Esophagus squamous epithelium (tissue), 5 donors: ENCODE measurements around the gene METTL16. TPM values are rescaled to one million over a fixed set of nuclear protein-coding genes. Genes with fewer than 3 reads are reported as not detected.
"Not testable (repeated sequence)": the region's sequence is repeated elsewhere in the genome, so short reads cannot be mapped to it uniquely, and the experiment has no call there.

Source experiments
- DNase-seq: peaks from one replicate; lab custom pipeline; 2025; lab: John Stamatoyannopoulos, UW
- H3K27ac ChIP-seq, 4 donors: fragments of 200-600 bp; sonication (generic); one replicate each; pipeline ENCODE4 v1.5.1; 2016 to 2019; ENCODE audit warnings: mild to moderate bottlenecking in 1 of 4
- H3K27me3 ChIP-seq, 4 donors: fragments of 200-600 bp; sonication (generic); 1 replicate in 3 of 4; 2 replicates in 1 of 4; pipeline versions ENCODE4 v1.5.1 to v1.6.0; 2017 to 2021; ENCODE audit warnings: antibody characterized with exemption in 1 of 4
- H3K36me3 ChIP-seq, 3 donors: fragments of 200-600 bp; sonication (generic); one replicate each; pipeline ENCODE4 v1.5.1; 2016 to 2019
- H3K4me1 ChIP-seq, 3 donors: fragments of 200-600 bp; sonication (generic); one replicate each; pipeline ENCODE4 v1.5.1; 2017 to 2019
- H3K4me3 ChIP-seq, 4 donors: fragments of 200-600 bp; sonication (generic); 1 replicate in 3 of 4; 2 replicates in 1 of 4; pipeline ENCODE4 v1.5.1; 2016 to 2019; ENCODE audit warnings: mild to moderate bottlenecking in 2 of 4, moderate library complexity in 1 of 4
- H3K9me3 ChIP-seq, 3 donors: fragments of 200-600 bp; sonication (generic); one replicate each; pipeline ENCODE4 v1.5.1; 2016 to 2019
- CTCF ChIP-seq, 6 experiments: fragments of 450-650 bp in 4 of 6; fragments of 200-600 bp in 2 of 6; sonication (generic) in 2 of 6; IDR thresholded peaks; one replicate each; pipeline ENCODE4 v1.5.1; 2016 to 2019; ENCODE audit warnings: antibody characterized with exemption in 6 of 6, mild to moderate bottlenecking in 4 of 6, moderate library complexity in 4 of 6
- POLR2A ChIP-seq, 4 donors: fragments of 450-650 bp; IDR thresholded peaks; one replicate each; pipeline ENCODE4 v1.6.1; 2017; ENCODE audit warnings: antibody characterized with exemption in 4 of 4, mild to moderate bottlenecking in 4 of 4, moderate library complexity in 3 of 4
- WGBS, 2 donors: methylation state at CpG; one replicate each; pipeline ENCODE4 v1.1.5; 2018; 5-methylcytosine and 5-hydroxymethylcytosine counted together
- intact Hi-C: fragments of 100-400 bp; cut with DNase I; formaldehyde crosslinking; loops from one replicate; pipeline ENCODE4 v1.15.0; 2022
- total RNA-seq, 4 donors: library from RNA; depleted of rRNA; stranded (reverse); fragments of >200 nt; gene quantifications; one replicate each; pipeline ENCODE4 v1.1.0, GENCODE V29; 2016
- donor health status: DM: yes; HTN: yes; CAD: no.

The METTL16 gene
- total RNA-seq, 4 donors from 2014 or later = 12.5 to 31.5 (median 25.3) TPM

- Histone ChIP-seq H3K4me1 (peaks cover 0 to under 1% (median 0%) of the 10 kb centered on the region in 3 donors), H3K27ac (no peak overlapping the region), H3K27me3 (no peaks in the 10 kb centered on the region), H3K4me3 (no peak overlapping the region), H3K36me3 (peaks cover 0 to 45% (median 9%) of the 10 kb centered on the region in 3 donors), H3K9me3 (no peaks in the 10 kb centered on the region)
- TF ChIP-seq CTCF (IDR thresholded peaks at IDR 0.05) = no peak
- no peak for TF ChIP-seq POLR2A (IDR thresholded peaks at IDR 0.05)
- intact Hi-C loops = no loop called here
- no peak for DNase-seq
- 87 to 93% methylated on average over 8 of the region's 8 CpGs for WGBS, 2 donors
Measured at GRCh38 chr17:2502871-2503580, 8.7 kb downstream of the METTL16 start.

DNA sequence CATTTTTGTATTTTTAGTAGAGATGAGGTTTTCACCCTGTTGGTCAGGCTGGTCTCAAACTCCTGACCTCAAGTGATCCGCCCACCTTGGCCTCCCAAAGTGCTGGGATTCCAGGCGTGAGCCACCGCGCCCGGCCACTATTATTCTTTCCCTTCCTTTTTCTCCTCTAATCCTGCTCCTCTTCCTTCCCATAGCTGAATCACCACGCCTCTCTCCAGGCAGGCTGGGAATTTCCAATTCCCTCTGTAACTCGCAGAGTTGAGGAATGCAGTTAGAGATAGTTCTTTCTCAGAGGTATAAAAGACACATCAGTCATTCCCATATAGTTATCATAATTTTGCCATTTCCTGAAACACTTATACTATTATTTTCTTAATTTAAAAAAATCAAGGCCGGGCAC lies 11.2 kb downstream of the METTL16 start:
- no peaks in the 10 kb centered on the region for H3K9me3 ChIP-seq
- H3K27ac ChIP-seq = no peak overlapping the region
- WGBS, 2 donors = 66 to 80% methylated on average over 8 of the region's 8 CpGs
- intact Hi-C loops = no loop called here
- H3K27me3 ChIP-seq = no peaks in the 10 kb centered on the region
- TF ChIP-seq POLR2A (IDR thresholded peaks at IDR 0.05) = no peak
- no peak for TF ChIP-seq CTCF (IDR thresholded peaks at IDR 0.05)
- no peak overlapping the region for H3K4me3 ChIP-seq
- peaks cover 0 to 63% (median 9%) of the 10 kb centered on the region in 3 donors for H3K36me3 ChIP-seq
- no peaks in the 10 kb centered on the region for H3K4me1 ChIP-seq
- DNase-seq = no peak

DNA sequence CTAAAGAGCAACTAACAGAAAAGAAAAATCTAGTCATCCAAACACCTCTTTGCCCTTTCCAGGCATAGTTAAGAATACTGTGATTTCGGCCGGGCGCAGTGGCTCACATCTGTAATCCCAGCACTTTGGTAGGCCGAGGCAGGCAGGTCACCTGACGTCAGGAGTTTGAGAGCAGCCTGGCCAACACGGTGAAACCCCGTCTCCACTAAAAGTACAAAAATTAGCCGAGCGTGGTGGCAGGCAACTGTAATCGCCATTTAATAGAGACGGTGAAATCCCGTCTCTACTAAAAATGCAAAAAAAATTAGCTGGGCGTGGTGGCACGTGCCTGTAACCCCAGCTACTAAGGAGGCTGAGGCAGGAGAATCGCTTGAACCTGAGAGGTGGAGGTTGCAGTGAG lies 22.4 kb downstream of the METTL16 start:
- intact Hi-C loops, H3K27ac ChIP-seq, H3K9me3 ChIP-seq, H3K36me3 ChIP-seq, DNase-seq, H3K4me3 ChIP-seq, H3K27me3 ChIP-seq: not testable (repeated sequence)
- H3K4me1 ChIP-seq = peaks cover 8 to 43% (median 24%) of the 10 kb centered on the region in 3 donors
- 92 to 97% methylated on average over 9 to 12 of the region's 15 CpGs for WGBS, 2 donors

- Histone ChIP-seq H3K27ac (no peak overlapping the region), H3K9me3 (no peaks in the 10 kb centered on the region), H3K4me3 (no peak overlapping the region), H3K27me3 (no peaks in the 10 kb centered on the region), H3K4me1 (peaks cover 8 to 49% (median 24%) of the 10 kb centered on the region in 3 donors), H3K36me3 (no peaks in the 10 kb centered on the region)
- WGBS, 2 donors = 93 to 96% methylated on average over 5 of the region's 6 CpGs
- no peak for DNase-seq
- intact Hi-C loops = no loop called here
- TF ChIP-seq CTCF (IDR thresholded peaks at IDR 0.05) (no peak), POLR2A (IDR thresholded peaks at IDR 0.05) (no peak)
Measured at GRCh38 chr17:2487306-2487705, 24.4 kb downstream of the METTL16 start.

- H3K27ac ChIP-seq, H3K27me3 ChIP-seq, intact Hi-C loops, H3K4me3 ChIP-seq, H3K9me3 ChIP-seq, H3K36me3 ChIP-seq, DNase-seq: not testable (repeated sequence)
- peaks cover 8 to 51% (median 24%) of the 10 kb centered on the region in 3 donors for H3K4me1 ChIP-seq
- WGBS, 2 donors = 91 to 97% methylated on average over 3 to 4 of the region's 4 CpGs
Measured at GRCh38 chr17:2486709-2487108, 25.0 kb downstream of the METTL16 start.

DNA sequence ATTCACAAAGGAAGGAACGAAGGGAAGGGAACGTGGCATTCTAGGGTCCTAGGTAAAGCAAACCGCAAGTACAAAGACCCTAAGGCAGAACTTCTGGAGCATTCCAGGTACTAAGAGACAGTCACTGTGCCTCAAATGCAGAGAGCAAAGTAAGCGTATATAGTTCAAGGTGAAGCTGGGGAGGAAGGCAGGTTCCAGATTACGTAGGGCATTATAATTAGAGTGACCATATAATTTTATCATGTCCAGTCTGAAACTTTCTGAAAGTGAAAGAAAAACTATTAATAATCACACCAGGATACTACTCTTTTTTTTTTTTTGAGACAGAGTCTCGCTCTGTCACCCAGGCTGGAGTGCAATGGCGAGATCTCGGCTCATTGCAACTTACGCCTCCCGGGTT lies 25.7 kb downstream of the METTL16 start:
- no peak for TF ChIP-seq CTCF (IDR thresholded peaks at IDR 0.05)
- TF ChIP-seq POLR2A (IDR thresholded peaks at IDR 0.05) = no peak
- H3K9me3 ChIP-seq = no peaks in the 10 kb centered on the region
- no peaks in the 10 kb centered on the region for H3K27me3 ChIP-seq
- H3K4me1 ChIP-seq = peaks cover 8 to 44% (median 24%) of the 10 kb centered on the region in 3 donors
- no peak for DNase-seq
- H3K36me3 ChIP-seq = no peaks in the 10 kb centered on the region
- peak overlapping the region in 1 of 4 donors; percentile 65 for H3K27ac ChIP-seq
- peak overlapping the region in 1 of 4 donors; percentile 21 for H3K4me3 ChIP-seq
- WGBS, 2 donors = 71 to 82% methylated on average over 10 of the region's 10 CpGs
- intact Hi-C loops = no loop called here
